Ishikawa (cell line): ENCODE results near the gene POLE4.

ENCODE experiments used
- CEBPB ChIP-seq: IDR thresholded peaks from 2 replicates; pipeline ENCODE4 v1.6.1; 2012
- CREB1 ChIP-seq: IDR thresholded peaks from 2 replicates; pipeline ENCODE4 v1.6.1; 2012; ENCODE audit warnings: low read depth
- EGR1 ChIP-seq: IDR thresholded peaks from 2 replicates; pipeline ENCODE4 v1.6.1; 2012
- EP300 ChIP-seq: IDR thresholded peaks from 2 replicates; pipeline ENCODE4 v1.6.1; 2012; ENCODE audit warnings: borderline replicate concordance
- FOXM1 ChIP-seq: IDR thresholded peaks from 2 replicates; pipeline ENCODE4 v1.6.1; 2012; ENCODE audit warnings: low read depth, borderline replicate concordance
- MAX ChIP-seq: IDR thresholded peaks from 2 replicates; pipeline ENCODE4 v1.6.1; 2012
- NFIC ChIP-seq: IDR thresholded peaks from 2 replicates; pipeline ENCODE4 v1.6.1; 2012
- RAD21 ChIP-seq: IDR thresholded peaks from 2 replicates; pipeline ENCODE4 v1.6.1; 2012; ENCODE audit warnings: low read depth
- REST ChIP-seq: IDR thresholded peaks from 2 replicates; pipeline ENCODE4 v1.6.1; 2012; ENCODE audit warnings: low read depth, mild to moderate bottlenecking
- TAF1 ChIP-seq: IDR thresholded peaks from 2 replicates; pipeline ENCODE4 v1.6.1; 2012; ENCODE audit warnings: low read depth, mild to moderate bottlenecking
- TCF12 ChIP-seq: IDR thresholded peaks from 2 replicates; pipeline ENCODE4 v1.6.1; 2012; ENCODE audit warnings: low read depth
- TEAD4 ChIP-seq: IDR thresholded peaks from 2 replicates; pipeline ENCODE4 v1.6.1; 2012
- USF1 ChIP-seq: IDR thresholded peaks from 2 replicates; pipeline ENCODE4 v1.6.1; 2012
- YY1 ChIP-seq: IDR thresholded peaks from 2 replicates; pipeline ENCODE4 v1.6.1; 2012; ENCODE audit warnings: low read depth
- ZBTB7A ChIP-seq: IDR thresholded peaks from 2 replicates; pipeline ENCODE4 v1.6.1; 2012; ENCODE audit warnings: low read depth

Gene POLE4

GRCh38 chr2:74985978-74986609 is 27.7 kb downstream of the POLE4 start:
- TF ChIP-seq ZBTB7A (no peak), EP300 (no peak), EGR1 (no peak), CREB1 (no peak), TEAD4 (no peak), MAX (no peak), TAF1 (no peak), TCF12 (no peak), YY1 (no peak), NFIC (no peak), USF1 (no peak), REST (no peak), FOXM1 (no peak), RAD21 (no peak), CEBPB (no peak)

- TF ChIP-seq YY1 (no peak), CREB1 (no peak), ZBTB7A (no peak), EGR1 (no peak), MAX (no peak), NFIC (no peak), FOXM1 (no peak), CEBPB (no peak), USF1 (no peak), TAF1 (no peak), TEAD4 (no peak), TCF12 (no peak), REST (no peak), RAD21 (no peak)
Measured at GRCh38 chr2:74991977-74992376, 33.5 kb downstream of the POLE4 start.

GRCh38 chr2:74999468-74999867 is 41.0 kb downstream of the POLE4 start:
- TF ChIP-seq EP300 (no peak), RAD21 (no peak), REST (no peak), USF1 (no peak), YY1 (no peak), ZBTB7A (no peak), CEBPB (no peak), TAF1 (no peak)

GRCh38 chr2:75002007-75002406 is 43.6 kb downstream of the POLE4 start:
- TF ChIP-seq TCF12 (no peak), NFIC (no peak), TEAD4 (no peak), ZBTB7A (no peak), RAD21 (no peak), MAX (no peak), USF1 (no peak), CREB1 (no peak), EP300 (no peak)
